MM.1S (cell line): ENCODE results near the gene ALPL.
"Not testable (repeated sequence)": the region's sequence is repeated elsewhere in the genome, so short reads cannot be mapped to it uniquely, and the experiment has no call there.

Experiments
- CTCF ChIP-seq: fragments of 300-600 bp; sonication (generic); IDR thresholded peaks from 2 replicates; pipeline ENCODE4 v1.5.1; 2016; ENCODE audit warnings: antibody characterized with exemption, low read length, mixed read lengths
- EZH2 ChIP-seq: fragments of 300-600 bp; sonication (generic); optimal IDR thresholded peaks from 2 replicates; pipeline ENCODE3; 2017; ENCODE audit warnings: low read depth, mild to moderate bottlenecking, antibody characterized with exemption, low read length, mixed read lengths
- EZH2phosphoT487 ChIP-seq: fragments of 300-600 bp; sonication (generic); IDR thresholded peaks from 2 replicates; pipeline ENCODE4 v1.6.1; 2018; ENCODE audit warnings: antibody characterized with exemption, low read length

DNA sequence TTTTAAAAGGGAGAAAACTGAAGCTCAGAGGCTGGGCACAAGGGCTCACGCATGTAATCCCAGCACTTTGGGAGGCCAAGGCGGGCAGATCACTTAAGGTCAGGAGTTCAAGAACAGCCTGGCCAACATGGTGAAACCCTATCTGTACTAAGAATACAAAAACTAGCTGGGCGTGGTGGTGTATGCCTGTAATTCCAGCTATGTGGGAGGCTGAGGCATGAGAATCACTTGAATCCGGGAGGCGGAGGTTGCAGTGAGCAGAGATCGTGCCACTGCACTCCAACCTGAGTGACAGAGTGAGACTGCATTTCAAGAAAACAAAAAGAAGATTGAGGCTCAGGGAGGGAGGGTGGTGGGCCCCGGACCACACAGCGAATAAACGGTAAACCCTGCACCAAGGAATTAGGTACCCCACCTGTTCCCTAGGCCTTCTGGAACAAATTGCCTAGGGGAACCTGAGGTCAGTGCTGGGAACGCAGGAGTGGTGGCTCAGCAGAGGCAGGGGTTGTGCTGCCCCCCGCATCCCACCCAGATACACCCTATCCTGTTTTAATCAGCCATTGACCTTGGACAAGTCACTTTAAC, 10.4 kb downstream of the ALPL start:
- not testable (repeated sequence) for TF ChIP-seq EZH2, CTCF, EZH2phosphoT487
